Neuron (in vitro differentiated cells): ENCODE data around the gene CCDC136.

Source experiments
- H2AFZ ChIP-seq: one replicate; pipeline ENCODE4 v1.6.1; 2013; ENCODE audit warnings: low read depth, mild to moderate bottlenecking, inconsistent platforms, low read length, moderate library complexity
- H3K27me3 ChIP-seq: one replicate; pipeline ENCODE4 v1.6.1; 2013; ENCODE audit warnings: low read length; ENCODE audit not compliant: insufficient read depth
- H3K36me3 ChIP-seq: one replicate; pipeline ENCODE4 v1.6.1; 2013; ENCODE audit warnings: low read length; ENCODE audit not compliant: insufficient read depth
- H3K4me1 ChIP-seq: one replicate; pipeline ENCODE4 v1.6.1; 2013; ENCODE audit warnings: low read length; ENCODE audit not compliant: insufficient read depth
- H3K4me3 ChIP-seq: 2 replicates; pipeline ENCODE4 v1.5.1; 2013; ENCODE audit warnings: mild to moderate bottlenecking, low read length, moderate library complexity
- H3K9me3 ChIP-seq: one replicate; pipeline ENCODE4 v1.6.1; 2013; ENCODE audit warnings: low read length

CCDC136 gene

GRCh38 chr7:128835231-128835751 lies 43.5 kb downstream of the CCDC136 start:
- Histone ChIP-seq H3K4me3 (no peak overlapping the region), H3K4me1 (peaks cover 41% of the 10 kb centered on the region), H3K27me3 (no peaks in the 10 kb centered on the region), H3K36me3 (no peaks in the 10 kb centered on the region), H3K9me3 (no peaks in the 10 kb centered on the region), H2AFZ (no peak overlapping the region)

GRCh38 chr7:128835790-128836641 lies 44.2 kb downstream of the CCDC136 start:
- Histone ChIP-seq H3K27me3 (no peaks in the 10 kb centered on the region), H3K36me3 (no peaks in the 10 kb centered on the region), H3K9me3 (no peaks in the 10 kb centered on the region), H2AFZ (no peak overlapping the region), H3K4me1 (peaks cover 40% of the 10 kb centered on the region), H3K4me3 (no peak overlapping the region)

- H3K4me1 ChIP-seq, result peaks cover 32% of the 10 kb centered on the region
- no peaks in the 10 kb centered on the region for H3K9me3 ChIP-seq
- H3K4me3 ChIP-seq, result no peak overlapping the region
- H2AFZ ChIP-seq, result no peak overlapping the region
- H3K36me3 ChIP-seq, result no peaks in the 10 kb centered on the region
- H3K27me3 ChIP-seq, result no peaks in the 10 kb centered on the region
Observed at GRCh38 chr7:128836729-128837348, 45.1 kb downstream of the CCDC136 start.

- H3K4me3 ChIP-seq, result no peak overlapping the region
- H3K36me3 ChIP-seq, result no peaks in the 10 kb centered on the region
- H2AFZ ChIP-seq, result no peak overlapping the region
- peaks cover 27% of the 10 kb centered on the region for H3K4me1 ChIP-seq
- H3K27me3 ChIP-seq, result no peaks in the 10 kb centered on the region
- H3K9me3 ChIP-seq, result no peaks in the 10 kb centered on the region
Observed at GRCh38 chr7:128837521-128837921, 45.8 kb downstream of the CCDC136 start.

- H3K27me3 ChIP-seq, result no peaks in the 10 kb centered on the region
- no peak overlapping the region for H2AFZ ChIP-seq
- no peaks in the 10 kb centered on the region for H3K9me3 ChIP-seq
- peaks cover 19% of the 10 kb centered on the region for H3K4me1 ChIP-seq
- H3K4me3 ChIP-seq, result no peak overlapping the region
- H3K36me3 ChIP-seq, result no peaks in the 10 kb centered on the region
Observed at GRCh38 chr7:128838109-128838779, 46.5 kb downstream of the CCDC136 start.

GRCh38 chr7:128838981-128839731 lies 47.4 kb downstream of the CCDC136 start:
- H3K9me3 ChIP-seq, result no peaks in the 10 kb centered on the region
- H3K4me3 ChIP-seq, result no peak overlapping the region
- H3K36me3 ChIP-seq, result no peaks in the 10 kb centered on the region
- H3K4me1 ChIP-seq, result peaks cover 10% of the 10 kb centered on the region
- H3K27me3 ChIP-seq, result no peaks in the 10 kb centered on the region
- no peak overlapping the region for H2AFZ ChIP-seq

GRCh38 chr7:128839751-128840177 lies 48.0 kb downstream of the CCDC136 start:
- H3K9me3 ChIP-seq, result no peaks in the 10 kb centered on the region
- no peak overlapping the region for H3K4me3 ChIP-seq
- H3K27me3 ChIP-seq, result no peaks in the 10 kb centered on the region
- H3K4me1 ChIP-seq, result peaks cover 6% of the 10 kb centered on the region
- no peaks in the 10 kb centered on the region for H3K36me3 ChIP-seq
- H2AFZ ChIP-seq, result no peak overlapping the region

- Histone ChIP-seq H3K4me3 (no peak overlapping the region), H3K27me3 (no peaks in the 10 kb centered on the region), H3K9me3 (no peaks in the 10 kb centered on the region), H2AFZ (no peak overlapping the region), H3K36me3 (no peaks in the 10 kb centered on the region), H3K4me1 (peaks cover 3% of the 10 kb centered on the region)
Observed at GRCh38 chr7:128840326-128841170, 48.8 kb downstream of the CCDC136 start.

GRCh38 chr7:128841171-128841690 lies 49.5 kb downstream of the CCDC136 start:
- Histone ChIP-seq H3K27me3 (no peaks in the 10 kb centered on the region), H3K36me3 (no peaks in the 10 kb centered on the region), H3K4me1 (peaks cover 2% of the 10 kb centered on the region)

GRCh38 chr7:128841921-128842673 lies 50.3 kb downstream of the CCDC136 start:
- Histone ChIP-seq H3K9me3 (no peaks in the 10 kb centered on the region), H3K27me3 (no peaks in the 10 kb centered on the region), H2AFZ (no peak overlapping the region), H3K4me1 (no peaks in the 10 kb centered on the region), H3K4me3 (no peak overlapping the region), H3K36me3 (no peaks in the 10 kb centered on the region)

More at GRCh38 chr7:128841171-128841690, 49.5 kb downstream of the CCDC136 start:
- no peak overlapping the region for H3K4me3 ChIP-seq
- H3K9me3 ChIP-seq, result no peaks in the 10 kb centered on the region
- H2AFZ ChIP-seq, result no peak overlapping the region
